ENCODE results near the gene LTBP1. TPM values are rescaled to one million over a fixed set of nuclear protein-coding genes. Genes with fewer than 3 reads are reported as not detected.
A peak's percentile ranks its signal among the peaks of the same experiment; 100 is the strongest.

Gene LTBP1
- total and polyA plus RNA-seq, 5 donors from 2014 or later = 3.7 TPM; not detected in 4

DNA sequence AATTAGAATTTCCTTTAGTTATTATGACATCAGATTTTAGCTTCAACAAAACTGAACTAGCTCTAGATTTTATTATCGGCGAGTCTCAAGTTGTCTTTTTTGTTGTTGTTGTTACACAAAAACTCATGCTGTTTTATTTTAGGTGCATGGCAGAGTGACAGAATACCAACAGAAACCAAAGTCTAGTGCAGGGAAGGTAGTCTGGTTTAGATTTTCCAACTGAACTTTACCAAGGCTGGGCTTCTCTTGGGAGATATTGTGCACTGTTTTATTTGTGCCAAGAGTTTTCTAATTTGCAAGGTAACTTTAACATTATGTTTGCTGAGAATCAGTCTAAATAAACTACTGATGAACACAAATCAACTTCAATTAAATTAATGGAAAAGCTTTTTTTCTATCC is 486.1 kb downstream of the LTBP1 start:
- DNase-seq (no peak), ATAC-seq (ENCODE audit: low read depth in 2 of 2) (no peak)
- H3K27ac ChIP-seq (ENCODE audit: insufficient read depth, low read length, poor library complexity, severe bottlenecking) = no peak overlapping the region
- H3K4me3 ChIP-seq (ENCODE audit: low read depth, low read length) = no peak overlapping the region
- Mint-ChIP-seq H3K9me3 (no peaks in the 10 kb centered on the region), H3K4me3 (no peak overlapping the region), H3K27me3 (peaks cover 13% of the 10 kb centered on the region), H3K36me3 (no peaks in the 10 kb centered on the region), H3K4me1 (no peaks in the 10 kb centered on the region), H3K27ac (no peak overlapping the region)
- H3K9me3 ChIP-seq (ENCODE audit: control insufficient read depth in 2 of 2, low read length in 2 of 2) = no peaks in the 10 kb centered on the region
- H3K36me3 ChIP-seq (ENCODE audit: control insufficient read depth, insufficient read depth, low read length) = no peaks in the 10 kb centered on the region
- H3K4me1 ChIP-seq (ENCODE audit: control insufficient read depth, insufficient read depth, low read length, poor library complexity, severe bottlenecking) = no peaks in the 10 kb centered on the region
- H3K27me3 ChIP-seq (ENCODE audit: control insufficient read depth, insufficient read depth, low read length) = peaks cover 11% of the 10 kb centered on the region

DNA sequence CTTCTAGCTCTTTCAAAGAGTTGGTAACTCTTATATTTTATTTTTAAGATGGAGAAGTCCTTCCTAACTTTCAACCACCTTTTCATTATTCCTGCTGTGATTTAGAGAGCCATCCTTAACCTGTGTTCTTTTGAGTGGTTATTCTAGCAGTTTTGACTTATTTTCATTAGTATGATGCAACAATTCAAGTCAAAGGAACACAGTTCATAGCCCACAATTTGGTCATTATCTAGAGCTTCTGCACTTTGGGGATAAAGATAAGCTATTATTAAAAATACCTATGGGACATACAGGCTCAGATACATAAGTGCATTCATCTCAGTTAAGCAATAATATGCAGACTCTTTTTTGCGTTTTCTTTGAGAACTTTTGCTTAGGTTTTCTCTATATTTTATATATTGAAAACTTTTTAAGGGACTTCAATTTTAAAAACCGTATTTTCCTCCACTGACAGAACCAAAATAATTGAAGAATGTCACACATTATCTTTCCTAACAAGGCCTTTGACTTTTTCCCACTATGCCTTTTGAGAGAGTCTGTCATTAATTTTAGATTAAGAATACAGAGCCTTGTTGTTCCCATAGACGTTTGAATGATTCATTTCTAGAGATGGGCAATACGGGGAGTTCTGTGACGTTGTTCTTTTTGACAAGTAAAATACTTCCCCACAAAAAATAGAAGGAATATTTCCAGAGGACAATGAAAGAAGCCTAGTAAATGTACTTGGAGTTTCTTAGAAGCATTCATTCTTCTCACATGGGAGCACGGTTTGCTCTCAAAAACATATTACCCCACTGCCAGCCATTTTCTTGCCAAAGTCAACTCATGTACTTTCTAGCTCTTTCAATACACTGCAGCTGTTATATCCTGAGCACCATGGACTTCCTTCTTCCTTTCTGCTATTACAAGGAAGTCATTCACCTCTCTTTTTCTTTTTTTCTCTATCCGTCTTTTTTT is 486.8 kb downstream of the LTBP1 start:
- Mint-ChIP-seq H3K36me3 (no peaks in the 10 kb centered on the region), H3K4me1 (no peaks in the 10 kb centered on the region), H3K27ac (no peak overlapping the region), H3K4me3 (no peak overlapping the region), H3K9me3 (no peaks in the 10 kb centered on the region), H3K27me3 (peaks cover 13% of the 10 kb centered on the region)
- H3K36me3 ChIP-seq (ENCODE audit: control insufficient read depth, insufficient read depth, low read length) = no peaks in the 10 kb centered on the region
- no peak overlapping the region for H3K4me3 ChIP-seq (ENCODE audit: low read depth, low read length)
- no peaks in the 10 kb centered on the region for H3K9me3 ChIP-seq (ENCODE audit: control insufficient read depth in 2 of 2, low read length in 2 of 2)
- no peak for DNase-seq
- no peak overlapping the region for H3K27ac ChIP-seq (ENCODE audit: insufficient read depth, low read length, poor library complexity, severe bottlenecking)
- H3K4me1 ChIP-seq (ENCODE audit: control insufficient read depth, insufficient read depth, low read length, poor library complexity, severe bottlenecking) = no peaks in the 10 kb centered on the region
- H3K27me3 ChIP-seq (ENCODE audit: control insufficient read depth, insufficient read depth, low read length) = peaks cover 11% of the 10 kb centered on the region
- no peak for ATAC-seq (ENCODE audit: low read depth in 2 of 2)

DNA sequence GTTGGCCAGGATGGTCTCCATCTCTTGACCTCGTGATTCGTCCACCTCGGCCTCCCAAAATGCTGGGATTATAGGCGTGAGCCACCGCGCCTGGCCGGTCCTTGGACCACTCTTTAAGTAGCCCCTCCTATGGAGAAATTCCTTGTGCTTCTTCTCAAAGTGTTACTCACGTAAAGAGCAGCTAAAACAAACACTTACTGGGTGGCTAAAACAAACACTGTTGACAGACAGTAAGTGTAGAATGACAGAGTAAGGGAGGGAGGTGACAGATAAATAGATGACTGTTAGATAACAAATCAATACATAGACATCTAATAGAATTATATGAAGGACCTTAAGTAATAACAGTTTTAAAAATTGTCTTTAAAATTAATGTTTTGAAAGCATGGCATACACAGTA is 488.8 kb downstream of the LTBP1 start:
- Mint-ChIP-seq H3K27me3 (peaks cover 22% of the 10 kb centered on the region), H3K9me3 (peaks cover 0 to 2% (median 0%) of the 10 kb centered on the region in 7 donors), H3K4me3 (no peak overlapping the region), H3K4me1 (no peaks in the 10 kb centered on the region), H3K36me3 (no peaks in the 10 kb centered on the region), H3K27ac (no peak overlapping the region)
- Histone ChIP-seq H3K4me3 (ENCODE audit: low read depth, low read length) (no peak overlapping the region), H3K36me3 (ENCODE audit: control insufficient read depth, insufficient read depth, low read length) (no peaks in the 10 kb centered on the region), H3K27ac (ENCODE audit: insufficient read depth, low read length, poor library complexity, severe bottlenecking) (no peak overlapping the region), H3K9me3 (ENCODE audit: control insufficient read depth in 2 of 2, low read length in 2 of 2) (no peaks in the 10 kb centered on the region), H3K4me1 (ENCODE audit: control insufficient read depth, insufficient read depth, low read length, poor library complexity, severe bottlenecking) (no peaks in the 10 kb centered on the region), H3K27me3 (ENCODE audit: control insufficient read depth, insufficient read depth, low read length) (peaks cover 17% of the 10 kb centered on the region)
- ATAC-seq (ENCODE audit: low read depth in 2 of 2) (no peak), DNase-seq (no peak)

DNA sequence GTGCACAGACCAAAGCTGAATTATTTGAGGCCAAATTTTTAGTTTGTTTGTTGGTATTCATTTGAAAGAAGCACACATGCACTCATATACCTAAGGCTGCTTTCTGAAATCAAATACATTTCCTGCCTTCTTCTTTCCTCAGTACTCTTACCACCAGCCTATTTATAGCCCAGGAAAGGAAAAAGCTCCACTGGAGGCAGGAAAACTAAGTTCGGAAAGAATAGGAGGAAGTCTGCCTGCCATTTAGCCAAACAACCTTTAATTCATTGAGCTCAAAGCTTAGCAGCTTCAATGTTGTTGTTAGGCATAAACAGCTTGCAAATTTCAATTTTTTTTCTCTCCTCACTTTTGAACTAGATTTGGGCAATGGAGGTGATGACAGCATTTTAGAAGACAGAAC is 489.3 kb downstream of the LTBP1 start:
- ATAC-seq (ENCODE audit: low read depth in 2 of 2) (no peak), DNase-seq (no peak)
- peaks cover 17% of the 10 kb centered on the region for H3K27me3 ChIP-seq (ENCODE audit: control insufficient read depth, insufficient read depth, low read length)
- H3K4me3 ChIP-seq (ENCODE audit: low read depth, low read length) = no peak overlapping the region
- no peak overlapping the region for H3K27ac ChIP-seq (ENCODE audit: insufficient read depth, low read length, poor library complexity, severe bottlenecking)
- no peaks in the 10 kb centered on the region for H3K4me1 Mint-ChIP-seq
- no peaks in the 10 kb centered on the region for H3K36me3 ChIP-seq (ENCODE audit: control insufficient read depth, insufficient read depth, low read length)
- no peak overlapping the region for H3K4me3 Mint-ChIP-seq
- H3K27ac Mint-ChIP-seq = no peak overlapping the region
- peaks cover 0 to 2% (median 0%) of the 10 kb centered on the region in 7 donors for H3K9me3 Mint-ChIP-seq
- H3K9me3 ChIP-seq (ENCODE audit: control insufficient read depth in 2 of 2, low read length in 2 of 2) = no peaks in the 10 kb centered on the region
- H3K4me1 ChIP-seq (ENCODE audit: control insufficient read depth, insufficient read depth, low read length, poor library complexity, severe bottlenecking) = no peaks in the 10 kb centered on the region
- H3K27me3 Mint-ChIP-seq = peaks cover 28% of the 10 kb centered on the region
- no peaks in the 10 kb centered on the region for H3K36me3 Mint-ChIP-seq

DNA sequence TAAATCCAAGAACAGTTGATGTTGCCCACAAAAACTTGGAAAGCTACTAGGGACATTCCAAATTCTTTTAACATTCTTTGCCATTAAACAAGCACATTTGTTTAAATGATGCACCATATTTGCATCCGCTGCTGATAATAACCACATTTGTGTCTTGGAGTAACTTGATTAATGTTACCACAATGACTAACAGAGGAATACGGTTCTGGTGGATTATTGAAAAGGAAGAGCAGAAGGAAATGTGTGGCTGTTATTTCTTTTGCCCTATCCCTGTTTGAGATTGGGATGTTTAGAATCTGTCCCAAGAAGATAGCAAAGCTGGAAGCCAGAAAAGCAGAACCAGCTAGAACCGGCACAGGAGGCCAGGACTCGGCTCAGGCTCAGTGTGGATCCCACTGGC is 490.5 kb downstream of the LTBP1 start:
- no peak for ATAC-seq (ENCODE audit: low read depth in 2 of 2)
- H3K4me1 ChIP-seq (ENCODE audit: control insufficient read depth, insufficient read depth, low read length, poor library complexity, severe bottlenecking) = no peaks in the 10 kb centered on the region
- no peaks in the 10 kb centered on the region for H3K4me1 Mint-ChIP-seq
- H3K4me3 ChIP-seq (ENCODE audit: low read depth, low read length) = no peak overlapping the region
- no peak overlapping the region for H3K27ac Mint-ChIP-seq
- H3K9me3 ChIP-seq (ENCODE audit: control insufficient read depth in 2 of 2, low read length in 2 of 2) = no peaks in the 10 kb centered on the region
- no peak overlapping the region for H3K4me3 Mint-ChIP-seq
- peaks cover 17% of the 10 kb centered on the region for H3K27me3 ChIP-seq (ENCODE audit: control insufficient read depth, insufficient read depth, low read length)
- H3K9me3 Mint-ChIP-seq = peaks cover 0 to 2% (median 0%) of the 10 kb centered on the region in 7 donors
- no peaks in the 10 kb centered on the region for H3K36me3 Mint-ChIP-seq
- H3K27me3 Mint-ChIP-seq = peaks cover 33% of the 10 kb centered on the region
- no peak overlapping the region for H3K27ac ChIP-seq (ENCODE audit: insufficient read depth, low read length, poor library complexity, severe bottlenecking)
- no peaks in the 10 kb centered on the region for H3K36me3 ChIP-seq (ENCODE audit: control insufficient read depth, insufficient read depth, low read length)
- no peak for DNase-seq

DNA sequence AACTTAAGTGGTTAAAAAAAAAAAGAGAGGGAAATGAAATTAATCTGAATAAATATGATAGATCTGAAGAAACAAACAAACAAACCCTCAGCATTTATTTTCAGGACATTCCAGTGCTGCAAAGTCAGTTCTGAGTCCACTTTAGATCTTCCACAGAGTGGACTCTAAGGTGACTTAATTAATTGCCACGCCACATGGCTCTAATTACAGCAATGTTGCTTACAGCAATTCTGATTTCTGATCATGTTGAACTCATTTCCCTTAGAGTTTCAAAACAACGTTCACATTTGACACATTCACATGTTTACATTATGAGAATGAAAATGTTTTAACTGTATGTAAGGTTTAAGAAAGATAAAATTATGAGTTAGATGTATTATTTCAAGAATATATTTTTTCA is 491.1 kb downstream of the LTBP1 start:
- H3K4me1 ChIP-seq (ENCODE audit: control insufficient read depth, insufficient read depth, low read length, poor library complexity, severe bottlenecking) = no peaks in the 10 kb centered on the region
- no peaks in the 10 kb centered on the region for H3K4me1 Mint-ChIP-seq
- H3K4me3 ChIP-seq (ENCODE audit: low read depth, low read length) = no peak overlapping the region
- H3K27ac ChIP-seq (ENCODE audit: insufficient read depth, low read length, poor library complexity, severe bottlenecking) = no peak overlapping the region
- no peaks in the 10 kb centered on the region for H3K9me3 ChIP-seq (ENCODE audit: control insufficient read depth in 2 of 2, low read length in 2 of 2)
- DNase-seq (no peak), ATAC-seq (ENCODE audit: low read depth in 2 of 2) (no peak)
- no peak overlapping the region for H3K4me3 Mint-ChIP-seq
- H3K27me3 Mint-ChIP-seq = peaks cover 38% of the 10 kb centered on the region
- no peaks in the 10 kb centered on the region for H3K36me3 ChIP-seq (ENCODE audit: control insufficient read depth, insufficient read depth, low read length)
- no peak overlapping the region for H3K27ac Mint-ChIP-seq
- H3K9me3 Mint-ChIP-seq = peaks cover 0 to 2% (median 0%) of the 10 kb centered on the region in 7 donors
- no peaks in the 10 kb centered on the region for H3K36me3 Mint-ChIP-seq
- H3K27me3 ChIP-seq (ENCODE audit: control insufficient read depth, insufficient read depth, low read length) = peaks cover 17% of the 10 kb centered on the region

DNA sequence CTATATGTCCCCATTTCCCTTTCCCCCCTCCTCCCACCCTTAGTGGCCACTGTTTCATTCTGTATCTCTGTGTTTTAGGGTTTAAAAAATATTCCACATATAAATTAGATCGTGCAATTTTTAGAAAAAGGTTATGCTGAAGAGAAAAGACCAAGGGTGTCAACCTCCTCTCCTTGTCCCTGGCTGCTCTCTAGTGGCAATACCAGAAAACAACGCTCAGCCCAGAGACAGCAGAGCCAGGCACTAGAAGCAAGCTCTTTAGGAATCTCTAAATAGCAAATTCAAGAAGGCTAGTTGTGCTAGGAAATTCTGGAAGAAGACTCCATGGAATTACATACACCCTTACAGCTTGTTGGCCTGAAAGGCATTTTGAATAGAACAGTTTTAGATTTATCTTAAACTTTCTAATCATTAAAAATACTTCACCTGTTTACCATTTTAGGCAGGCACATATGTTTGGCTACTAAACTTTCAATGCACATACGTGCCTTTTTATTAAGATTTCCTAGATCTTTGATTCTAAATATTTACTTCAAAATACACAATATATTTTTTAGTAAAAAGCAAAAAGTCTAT is 494.6 kb downstream of the LTBP1 start:
- peak in 1 of 3 donors; percentile 29 for DNase-seq

More for the DNA sequence above, 494.6 kb downstream of the LTBP1 start:
- H3K9me3 ChIP-seq (ENCODE audit: control insufficient read depth in 2 of 2, low read length in 2 of 2) = no peaks in the 10 kb centered on the region
- H3K27me3 ChIP-seq (ENCODE audit: control insufficient read depth, insufficient read depth, low read length) = peaks cover 13% of the 10 kb centered on the region
- Mint-ChIP-seq H3K9me3 (peaks cover 0 to 2% (median 0%) of the 10 kb centered on the region in 7 donors), H3K27me3 (peaks cover 42% of the 10 kb centered on the region), H3K4me3 (no peak overlapping the region), H3K36me3 (no peaks in the 10 kb centered on the region), H3K27ac (no peak overlapping the region), H3K4me1 (no peaks in the 10 kb centered on the region)
- no peak overlapping the region for H3K4me3 ChIP-seq (ENCODE audit: low read depth, low read length)
- ATAC-seq (ENCODE audit: low read depth in 2 of 2) = no peak
- no peaks in the 10 kb centered on the region for H3K4me1 ChIP-seq (ENCODE audit: control insufficient read depth, insufficient read depth, low read length, poor library complexity, severe bottlenecking)
- no peak overlapping the region for H3K27ac ChIP-seq (ENCODE audit: insufficient read depth, low read length, poor library complexity, severe bottlenecking)
- no peaks in the 10 kb centered on the region for H3K36me3 ChIP-seq (ENCODE audit: control insufficient read depth, insufficient read depth, low read length)
